DND-41 (cell line): ENCODE data around the gene C1QTNF3.

Experiments
- CTCF ChIP-seq: IDR thresholded peaks from 2 replicates; pipeline ENCODE4 v1.5.1; 2012; ENCODE audit warnings: borderline replicate concordance, low read length, moderate library complexity, mild to moderate bottlenecking; ENCODE audit not compliant: poor library complexity, severe bottlenecking; ENCODE audit errors: extremely low read depth
- EZH2 ChIP-seq: IDR thresholded peaks from 3 replicates; pipeline ENCODE4 v1.6.1; 2012; ENCODE audit warnings: borderline replicate concordance, low read depth, mild to moderate bottlenecking, moderate library complexity, low read length, inconsistent platforms; ENCODE audit not compliant: severe bottlenecking

GRCh38 chr5:34038838-34039237 lies 4.2 kb downstream of the C1QTNF3 start:
- TF ChIP-seq CTCF (no peak), EZH2 (no peak)
